OCI-LY1 (cell line): ENCODE measurements around the gene BRD4.

Experiments used
- H2AFZ ChIP-seq: fragments of 200-600 bp; sonication (generic), shearing (Covaris generic); 2 replicates; pipeline ENCODE4 v1.6.0; 2014; ENCODE audit warnings: antibody characterized with exemption, mild to moderate bottlenecking, low read length
- H3F3A ChIP-seq: fragments of 200-600 bp; sonication (generic), shearing (Covaris generic); 2 replicates; pipeline ENCODE4 v1.6.0; 2014; ENCODE audit warnings: mild to moderate bottlenecking, antibody characterized with exemption, low read length, moderate library complexity; ENCODE audit not compliant: insufficient read depth
- H3K27ac ChIP-seq: fragments of 200-600 bp; sonication (generic); 2 replicates; pipeline ENCODE4 v1.5.1; 2014; ENCODE audit warnings: low read length, mixed run types, mild to moderate bottlenecking, low read depth; ENCODE audit not compliant: poor library complexity, severe bottlenecking
- H3K27me3 ChIP-seq: fragments of 200-600 bp; sonication (generic); 2 replicates; pipeline ENCODE4 v1.6.0; 2014; ENCODE audit warnings: antibody characterized with exemption, mild to moderate bottlenecking, low read length, moderate library complexity; ENCODE audit not compliant: insufficient read depth
- H3K36me3 ChIP-seq: fragments of 200-600 bp; sonication (generic); 2 replicates; pipeline ENCODE4 v1.6.1; 2014; ENCODE audit warnings: mild to moderate bottlenecking, antibody characterized with exemption, low read length, moderate library complexity, mixed read lengths; ENCODE audit not compliant: insufficient read depth
- H3K4me1 ChIP-seq: fragments of 200-600 bp; sonication (generic); 2 replicates; pipeline ENCODE4 v1.5.1; 2014; ENCODE audit warnings: mild to moderate bottlenecking, low read length, moderate library complexity; ENCODE audit not compliant: insufficient read depth, severe bottlenecking
- H3K4me2 ChIP-seq: fragments of 200-600 bp; sonication (generic), shearing (Covaris generic); 2 replicates; pipeline ENCODE4 v1.6.1; 2014; ENCODE audit warnings: low read length
- H3K4me3 ChIP-seq: fragments of 200-600 bp; sonication (generic); 2 replicates; pipeline ENCODE4 v1.5.1; 2014; ENCODE audit warnings: low read length, low read depth, mild to moderate bottlenecking, mixed read lengths; ENCODE audit not compliant: poor library complexity, severe bottlenecking
- H3K79me2 ChIP-seq: fragments of 200-600 bp; shearing (Covaris generic); 2 replicates; pipeline ENCODE4 v1.6.1; 2016; ENCODE audit warnings: mixed run types, low read length, mixed read lengths; ENCODE audit not compliant: insufficient read depth
- H3K9ac ChIP-seq: fragments of 200-600 bp; sonication (generic), shearing (Covaris generic); 2 replicates; pipeline ENCODE4 v1.6.1; 2014; ENCODE audit warnings: mild to moderate bottlenecking, low read length, mixed read lengths
- H3K9me2 ChIP-seq: fragments of 200-600 bp; sonication (generic), shearing (Covaris generic); 2 replicates; pipeline ENCODE4 v1.6.1; 2014; ENCODE audit warnings: low read depth, mild to moderate bottlenecking, low read length, mixed read lengths
- H3K9me3 ChIP-seq: fragments of 200-600 bp; shearing (Covaris generic); 2 replicates; pipeline ENCODE4 v1.6.1; 2014; ENCODE audit warnings: low read length, mixed read lengths
- H4K20me1 ChIP-seq: fragments of 200-600 bp; sonication (generic), shearing (Covaris generic); 2 replicates; pipeline ENCODE4 v1.6.0; 2016; ENCODE audit warnings: mild to moderate bottlenecking, low read length; ENCODE audit not compliant: insufficient read depth
- CTCF ChIP-seq: fragments of 200-600 bp; sonication (generic), shearing (Covaris generic); IDR thresholded peaks from 2 replicates; pipeline ENCODE4 v1.5.1; 2017; ENCODE audit warnings: mild to moderate bottlenecking, antibody characterized with exemption, low read length, moderate library complexity, mixed read lengths
- EZH2 ChIP-seq: fragments of 200-600 bp; sonication (generic), shearing (Covaris generic); IDR thresholded peaks from 2 replicates; pipeline ENCODE4 v1.8.0; 2017; ENCODE audit warnings: borderline replicate concordance, mixed run types, mild to moderate bottlenecking, antibody characterized with exemption, low read length, moderate library complexity, mixed read lengths

BRD4 gene

DNA sequence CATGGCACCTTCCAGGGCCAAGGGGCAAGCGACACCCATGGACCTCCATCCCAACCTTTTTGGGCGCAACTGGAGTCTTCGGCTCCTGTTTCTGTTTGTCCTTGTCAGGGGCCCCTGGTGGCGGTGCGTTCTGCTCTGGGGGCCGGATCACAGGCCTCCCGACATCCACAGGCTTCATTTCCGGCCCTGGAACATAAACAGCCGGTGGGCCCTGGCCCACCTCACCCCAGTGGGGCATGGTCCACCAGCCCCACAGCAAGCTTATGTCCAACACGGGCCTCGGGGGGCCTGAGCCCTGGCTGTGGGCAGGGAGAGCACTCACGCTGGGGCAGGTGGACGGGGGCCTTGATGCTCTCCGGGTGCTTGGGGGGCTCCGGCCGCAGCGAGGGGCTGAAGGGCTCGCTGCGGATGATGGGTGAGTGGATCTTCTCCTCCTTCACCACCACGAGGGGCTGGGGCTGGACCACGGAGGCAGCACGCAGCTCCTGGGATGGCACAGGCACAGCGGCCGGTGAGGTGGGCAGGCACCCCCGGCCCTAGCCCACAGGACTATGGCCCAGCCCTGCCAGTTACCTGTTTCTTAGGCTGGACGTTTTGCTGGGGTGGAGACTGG is 92.9 kb downstream of the BRD4 start:
- Histone ChIP-seq H2AFZ (no peak overlapping the region), H3K27me3 (no peaks in the 10 kb centered on the region), H4K20me1 (no peaks in the 10 kb centered on the region), H3K9ac (no peak overlapping the region), H3K36me3 (peaks cover 80% of the 10 kb centered on the region), H3F3A (no peaks in the 10 kb centered on the region), H3K9me3 (no peaks in the 10 kb centered on the region), H3K27ac (no peak overlapping the region), H3K4me3 (no peak overlapping the region), H3K4me1 (no peaks in the 10 kb centered on the region), H3K79me2 (no peaks in the 10 kb centered on the region), H3K4me2 (no peak overlapping the region), H3K9me2 (no peaks in the 10 kb centered on the region)
- no peak for TF ChIP-seq CTCF
- TF ChIP-seq EZH2, result no peak

GRCh38 chr19:15238639-15239155 is 93.6 kb downstream of the BRD4 start:
- Histone ChIP-seq H3K9me3 (no peaks in the 10 kb centered on the region), H4K20me1 (no peaks in the 10 kb centered on the region), H3F3A (no peaks in the 10 kb centered on the region), H3K27ac (no peak overlapping the region), H3K9me2 (no peaks in the 10 kb centered on the region), H3K27me3 (no peaks in the 10 kb centered on the region), H3K4me2 (no peak overlapping the region), H2AFZ (no peak overlapping the region), H3K9ac (no peak overlapping the region), H3K79me2 (no peaks in the 10 kb centered on the region), H3K4me1 (no peaks in the 10 kb centered on the region), H3K4me3 (no peak overlapping the region), H3K36me3 (peaks cover 74% of the 10 kb centered on the region)
- no peak for TF ChIP-seq EZH2

GRCh38 chr19:15237759-15238638 is 94.3 kb downstream of the BRD4 start:
- Histone ChIP-seq H3K4me2 (no peak overlapping the region), H3K79me2 (no peaks in the 10 kb centered on the region), H4K20me1 (no peaks in the 10 kb centered on the region), H2AFZ (no peak overlapping the region), H3K4me3 (no peak overlapping the region), H3K27ac (no peak overlapping the region), H3K9ac (no peak overlapping the region), H3K36me3 (peaks cover 70% of the 10 kb centered on the region), H3K9me3 (no peaks in the 10 kb centered on the region), H3F3A (no peaks in the 10 kb centered on the region), H3K9me2 (no peaks in the 10 kb centered on the region), H3K27me3 (no peaks in the 10 kb centered on the region; the same call in 1 of the 2 replicates), H3K4me1 (no peaks in the 10 kb centered on the region)
- TF ChIP-seq EZH2 (no peak), CTCF (no peak)
